OCI-LY7 (cell line): ENCODE data around the gene KCNQ1. TPM values are rescaled to one million over a fixed set of nuclear protein-coding genes. Genes with fewer than 3 reads are reported as not detected.

Source experiments
- BruUV-seq: library from RNA; stranded (reverse); fragments of 400-500 nt; replicated peaks from 2 replicates; lab custom pipeline; 2021; lab: Mats Ljungman, UMichigan
- CTCF ChIA-PET: fragments of 300-600 bp; sonication (Branson Sonifier 250); formaldehyde crosslinking; loops from one replicate; lab custom pipeline; 2022; ENCODE audit warnings: antibody characterized with exemption; ENCODE audit not compliant: unreplicated experiment; lab: Charles Lee
- POLR2A ChIA-PET: fragments of 300-600 bp; sonication (Branson Sonifier 250); formaldehyde crosslinking; loops from one replicate; lab custom pipeline; 2022; ENCODE audit warnings: antibody characterized with exemption; lab: Charles Lee
- DNase-seq: peaks from one replicate; pipeline ENCODE4 v3.0.0-alpha.2; 2015; ENCODE audit warnings: low spot score
- H2AFZ ChIP-seq: fragments of 200-600 bp; sonication (generic), shearing (Covaris generic); 2 replicates; pipeline ENCODE4 v1.6.1; 2014; ENCODE audit warnings: mild to moderate bottlenecking, antibody characterized with exemption, low read length, moderate library complexity
- H3K27ac ChIP-seq: fragments of 200-600 bp; sonication (generic); 2 replicates; pipeline ENCODE4 v1.5.1; 2014; ENCODE audit warnings: mixed run types, low read depth, mild to moderate bottlenecking, moderate library complexity, low read length, inconsistent platforms; ENCODE audit not compliant: poor library complexity, severe bottlenecking
- H3K36me3 ChIP-seq: fragments of 200-600 bp; sonication (generic); 2 replicates; pipeline ENCODE4 v1.6.1; 2014; ENCODE audit warnings: mild to moderate bottlenecking, antibody characterized with exemption, low read length, moderate library complexity, mixed read lengths; ENCODE audit not compliant: insufficient read depth
- H3K4me1 ChIP-seq: fragments of 200-600 bp; sonication (generic); 2 replicates; pipeline ENCODE4 v1.5.1; 2014; ENCODE audit warnings: mild to moderate bottlenecking, low read length; ENCODE audit not compliant: insufficient read depth, poor library complexity, severe bottlenecking
- H3K4me2 ChIP-seq: fragments of 200-600 bp; sonication (generic); 2 replicates; pipeline ENCODE4 v1.6.1; 2014; ENCODE audit warnings: mild to moderate bottlenecking, low read length
- H3K4me3 ChIP-seq: fragments of 200-600 bp; sonication (generic); 2 replicates; pipeline ENCODE4 v1.5.1; 2014; ENCODE audit warnings: mild to moderate bottlenecking, low read depth, low read length; ENCODE audit not compliant: poor library complexity, severe bottlenecking
- H3K79me2 ChIP-seq: fragments of 200-600 bp; sonication (generic); 2 replicates; pipeline ENCODE4 v1.6.1; 2016; ENCODE audit warnings: low read depth, mild to moderate bottlenecking, low read length, moderate library complexity, mixed read lengths; ENCODE audit not compliant: insufficient read depth
- H3K9me2 ChIP-seq: fragments of 200-600 bp; sonication (generic); 2 replicates; pipeline ENCODE4 v1.6.1; 2016; ENCODE audit warnings: mild to moderate bottlenecking, low read length, mixed read lengths; ENCODE audit not compliant: insufficient read depth
- H3K9me3 ChIP-seq: fragments of 200-600 bp; sonication (generic); 2 replicates; pipeline ENCODE4 v1.6.1; 2014; ENCODE audit warnings: mild to moderate bottlenecking, mixed run types, low read length, mixed read lengths
- H4K20me1 ChIP-seq: fragments of 200-600 bp; sonication (generic); 2 replicates; pipeline ENCODE4 v1.6.1; 2014; ENCODE audit warnings: mild to moderate bottlenecking, antibody characterized with exemption, low read length, moderate library complexity, mixed read lengths; ENCODE audit not compliant: insufficient read depth
- CTCF ChIP-seq: fragments of 200-600 bp; sonication (generic); conservative IDR thresholded peaks from 2 replicates; pipeline ENCODE4 v1.5.1; 2014; ENCODE audit warnings: mild to moderate bottlenecking, antibody characterized with exemption, low read length, moderate library complexity, mixed read lengths
- EZH2phosphoT487 ChIP-seq: fragments of 200-600 bp; sonication (generic); IDR thresholded peaks from 2 replicates; pipeline ENCODE4 v1.6.1; 2018; ENCODE audit warnings: low read depth, borderline replicate concordance, mild to moderate bottlenecking, mixed run types, antibody characterized with exemption, low read length, moderate library complexity, mixed read lengths
- intact Hi-C: fragments of 100-400 bp; cut with micrococcal nuclease; formaldehyde crosslinking; loops from one replicate; pipeline ENCODE4 v1.10.0; 2022; ENCODE audit not compliant: unreplicated experiment
- total RNA-seq, 2 experiments: library from RNA; depleted of rRNA in 1 of 2; stranded (reverse); fragments of >200 nt in 1 of 2; shearing (Covaris generic) in 1 of 2; gene quantifications; 2 replicates each; pipeline ENCODE4 v1.2.3, GENCODE V29; 2014 to 2022

Gene KCNQ1
- total RNA-seq, 2 experiments from 2014 or later, result 0.22 to 1.3 TPM

DNA sequence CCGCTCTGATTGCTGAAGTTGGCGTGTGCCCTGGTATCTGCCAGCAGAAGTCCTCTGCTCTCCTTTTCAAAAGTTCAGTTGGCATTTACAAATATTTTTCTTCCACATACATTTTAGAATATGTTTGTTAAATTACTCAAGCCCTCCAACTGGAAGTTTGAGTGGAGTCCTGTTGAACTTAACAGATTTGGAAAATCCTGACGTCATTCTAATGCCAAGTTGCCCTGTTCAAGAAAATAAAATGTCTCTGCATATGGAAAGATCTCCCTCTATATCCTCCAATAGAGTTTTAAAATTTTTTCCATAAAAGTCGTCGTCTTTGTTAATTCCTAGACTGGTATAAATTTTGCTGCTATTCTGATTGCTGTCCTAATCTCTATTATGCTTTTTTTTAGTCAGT, 251.6 kb downstream of the KCNQ1 start:
- BruUV-seq, result no TSS peak
- H3K4me2 ChIP-seq, result no peak overlapping the region
- TF ChIP-seq CTCF, result no peak
- no peak for TF ChIP-seq EZH2phosphoT487
- ChIA-PET CTCF (no interaction called here), POLR2A (no interaction called here)
- H3K9me3 ChIP-seq, result no peaks in the 10 kb centered on the region
- no peaks in the 10 kb centered on the region for H3K36me3 ChIP-seq
- H2AFZ ChIP-seq, result no peak overlapping the region
- no peak overlapping the region for H3K27ac ChIP-seq
- H4K20me1 ChIP-seq, result 0 out of 2 replicates have a peak, but pooled peaks cover 4% of the 10 kb centered on the region
- DNase-seq, result no peak
- H3K9me2 ChIP-seq, result no peaks in the 10 kb centered on the region
- H3K79me2 ChIP-seq, result peaks cover 16% of the 10 kb centered on the region; the same call in 1 of the 2 replicates
- no peak overlapping the region for H3K4me3 ChIP-seq
- intact Hi-C loops, result no loop called here
- peaks cover 12% of the 10 kb centered on the region for H3K4me1 ChIP-seq

DNA sequence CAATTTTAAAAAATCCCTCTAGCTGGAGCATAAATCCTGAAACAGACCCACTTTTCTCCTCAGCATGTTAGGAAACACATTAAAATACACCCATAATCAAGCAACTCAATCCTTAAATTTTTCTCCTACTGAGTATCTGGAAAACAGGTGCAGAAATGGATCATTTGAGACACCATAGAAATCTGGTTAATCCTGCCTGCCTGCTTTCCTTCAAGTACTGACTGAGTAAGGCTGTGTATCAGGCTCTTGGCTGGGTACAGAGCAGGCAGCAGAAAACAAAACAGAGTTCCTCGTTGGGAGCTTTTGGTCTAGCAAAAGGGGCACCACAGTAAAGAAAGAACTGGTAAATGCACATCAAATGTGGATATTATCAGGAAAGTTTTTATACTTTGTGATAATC, 253.1 kb downstream of the KCNQ1 start:
- ChIA-PET POLR2A (no interaction called here), CTCF (no interaction called here)
- peaks cover 16% of the 10 kb centered on the region; the same call in 1 of the 2 replicates for H3K79me2 ChIP-seq
- H3K36me3 ChIP-seq, result no peaks in the 10 kb centered on the region
- no peak overlapping the region for H2AFZ ChIP-seq
- H3K4me3 ChIP-seq, result peak overlapping the region; percentile 71
- peak overlapping the region; percentile 76 for H3K4me2 ChIP-seq
- peaks cover 27% of the 10 kb centered on the region for H3K4me1 ChIP-seq
- no peaks in the 10 kb centered on the region for H3K9me3 ChIP-seq
- intact Hi-C loops, result no loop called here
- no TSS peak for BruUV-seq
- H4K20me1 ChIP-seq, result 0 out of 2 replicates have a peak, but pooled peaks cover 4% of the 10 kb centered on the region
- no peaks in the 10 kb centered on the region for H3K9me2 ChIP-seq
- TF ChIP-seq CTCF (no peak), EZH2phosphoT487 (no peak)
- no peak for DNase-seq
- H3K27ac ChIP-seq, result no peak overlapping the region

DNA sequence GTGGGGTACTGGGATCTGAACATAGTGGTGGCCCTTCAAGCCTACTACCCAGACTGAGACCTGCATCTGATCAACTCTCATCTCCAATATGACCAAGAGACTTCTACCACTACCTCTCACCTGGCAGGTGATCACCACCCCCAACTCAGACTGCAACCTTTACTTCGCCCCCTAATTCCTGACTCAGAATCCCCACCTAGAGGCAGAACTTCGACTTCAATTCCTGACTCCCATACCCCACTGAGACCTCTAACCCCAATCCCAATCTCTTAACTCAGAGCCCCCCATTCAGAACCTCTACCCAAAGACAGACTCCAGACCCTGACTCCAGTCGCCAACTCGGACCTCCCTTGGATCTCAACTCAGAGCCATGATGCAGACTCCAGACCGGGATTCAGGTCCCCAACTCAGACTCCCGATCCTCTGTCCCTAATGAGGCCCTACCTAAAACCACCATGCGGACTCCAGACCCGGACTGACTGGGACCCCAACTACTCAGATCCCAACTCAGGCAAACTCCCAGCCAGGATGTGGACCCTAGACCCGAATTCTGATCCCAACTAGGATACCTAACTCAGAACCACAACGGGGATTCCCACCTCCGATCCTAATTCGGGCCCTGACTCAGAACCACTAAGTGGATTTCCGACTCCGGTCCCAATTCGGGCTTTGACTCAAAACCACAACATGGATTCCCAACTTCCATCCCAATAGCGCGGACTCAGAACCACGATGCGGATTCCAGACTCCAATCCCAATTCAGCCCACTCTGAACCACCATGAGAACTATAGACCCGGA, 253.8 kb downstream of the KCNQ1 start:
- Histone ChIP-seq H3K9me2 (no peaks in the 10 kb centered on the region), H3K4me3 (peak overlapping the region; percentile 71), H3K27ac (no peak overlapping the region), H3K4me1 (peaks cover 34% of the 10 kb centered on the region), H3K79me2 (peaks cover 16% of the 10 kb centered on the region; the same call in 1 of the 2 replicates), H4K20me1 (0 out of 2 replicates have a peak, but pooled peaks cover 4% of the 10 kb centered on the region), H3K36me3 (no peaks in the 10 kb centered on the region), H3K4me2 (peak overlapping the region; percentile 76), H3K9me3 (no peaks in the 10 kb centered on the region), H2AFZ (no peak overlapping the region)
- intact Hi-C loops, result no loop called here
- no peak for TF ChIP-seq EZH2phosphoT487
- TF ChIP-seq CTCF, result 0 out of 2 replicates have a peak, but pooled peaks have one; percentile 22
- POLR2A ChIA-PET, result no interaction called here
- BruUV-seq, result no TSS peak
- CTCF ChIA-PET, result no interaction called here
- no peak for DNase-seq
